Epidermal melanocyte (primary cell): ENCODE results near the gene PDS5B.
"Not testable (repeated sequence)": the region's sequence is repeated elsewhere in the genome, so short reads cannot be mapped to it uniquely, and the experiment has no call there.

Source experiments
- DNase-seq: peaks from one replicate; pipeline ENCODE4 v3.0.0; 2011; ENCODE audit warnings: low spot score; ENCODE audit not compliant: insufficient read length

Gene PDS5B

GRCh38 chr13:32645854-32646253 lies 59.6 kb downstream of the PDS5B start:
- DNase-seq, result no peak

DNA sequence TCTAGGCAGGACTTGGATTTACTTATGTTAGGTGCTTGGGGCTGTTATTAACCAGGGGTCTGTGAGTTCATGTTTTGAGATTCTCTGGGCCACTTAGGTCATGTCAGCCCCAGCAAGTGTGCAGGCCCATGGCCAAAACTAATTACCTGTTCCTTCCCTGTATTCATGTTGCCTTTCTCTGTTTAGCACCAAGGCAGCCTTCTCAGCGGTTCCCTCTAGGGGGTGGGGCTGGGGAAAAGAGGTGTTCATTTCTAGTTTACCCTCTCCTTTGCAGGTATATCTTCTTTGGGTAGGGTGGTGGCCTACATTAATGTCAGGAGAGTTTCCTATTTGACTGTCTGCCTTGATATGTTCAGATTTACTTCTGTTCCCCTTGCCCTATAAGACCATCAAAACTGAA lies 61.7 kb downstream of the PDS5B start:
- no peak for DNase-seq

- no peak for DNase-seq
Observed at GRCh38 chr13:32650705-32651311, 64.6 kb downstream of the PDS5B start.

GRCh38 chr13:32657309-32657708 lies 71.1 kb downstream of the PDS5B start:
- DNase-seq, result no peak

DNA sequence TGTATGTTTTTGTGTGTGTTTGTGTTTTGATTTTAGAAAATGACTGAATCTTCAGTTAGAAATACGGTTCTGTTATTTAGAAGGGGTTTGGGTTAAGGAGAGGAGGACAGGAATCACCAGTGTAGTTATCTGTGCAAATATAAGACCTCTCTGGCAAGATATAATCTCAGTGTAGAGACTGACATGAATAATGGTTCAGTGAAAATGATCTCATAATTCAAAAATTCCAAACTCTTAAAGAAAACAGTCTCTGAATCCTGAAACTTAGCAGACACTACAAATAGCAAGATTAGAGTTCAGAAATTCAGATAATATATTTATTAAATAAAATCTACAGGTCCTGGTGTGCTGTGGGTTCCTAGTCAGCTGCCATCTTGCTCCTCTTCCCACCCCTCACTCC lies 73.5 kb downstream of the PDS5B start:
- no peak for DNase-seq

GRCh38 chr13:32660227-32660626 lies 74.0 kb downstream of the PDS5B start:
- DNase-seq, result no peak

- DNase-seq, result no peak
Observed at GRCh38 chr13:32661685-32662084, 75.4 kb downstream of the PDS5B start.

GRCh38 chr13:32663660-32664059 lies 77.4 kb downstream of the PDS5B start:
- DNase-seq, result no peak

DNA sequence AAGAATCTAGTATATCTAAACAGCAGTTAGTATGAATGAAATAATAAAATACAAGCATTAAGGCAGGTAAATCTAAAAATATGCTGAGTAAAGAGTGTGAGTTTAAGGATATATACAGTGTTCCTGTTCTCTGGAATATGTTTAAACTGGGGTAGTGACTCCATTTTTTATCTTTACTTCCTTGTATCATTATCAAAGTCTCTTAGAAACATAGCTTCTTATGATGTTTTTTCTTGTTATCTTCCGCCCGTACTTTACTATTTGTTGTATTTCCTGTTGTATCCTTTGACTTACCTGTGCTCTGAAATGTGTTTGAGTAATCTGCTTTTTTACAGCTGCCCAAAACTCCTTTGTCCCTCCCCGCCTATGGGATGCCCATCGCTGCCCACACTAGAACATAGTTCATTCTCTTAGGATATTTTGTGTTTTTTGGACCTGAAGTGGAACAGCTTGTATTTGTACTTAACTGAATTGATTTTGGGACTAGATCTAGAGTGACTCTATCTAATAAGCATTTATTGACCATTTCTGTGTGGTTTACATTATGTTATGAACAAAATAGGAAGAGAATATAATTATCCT lies 80.8 kb downstream of the PDS5B start:
- DNase-seq, result no peak

GRCh38 chr13:32669030-32669646 lies 82.9 kb downstream of the PDS5B start:
- no peak for DNase-seq

GRCh38 chr13:32674503-32674902 lies 88.3 kb downstream of the PDS5B start:
- no peak for DNase-seq

- DNase-seq, result no peak
Observed at GRCh38 chr13:32676242-32676641, 90.0 kb downstream of the PDS5B start.

DNA sequence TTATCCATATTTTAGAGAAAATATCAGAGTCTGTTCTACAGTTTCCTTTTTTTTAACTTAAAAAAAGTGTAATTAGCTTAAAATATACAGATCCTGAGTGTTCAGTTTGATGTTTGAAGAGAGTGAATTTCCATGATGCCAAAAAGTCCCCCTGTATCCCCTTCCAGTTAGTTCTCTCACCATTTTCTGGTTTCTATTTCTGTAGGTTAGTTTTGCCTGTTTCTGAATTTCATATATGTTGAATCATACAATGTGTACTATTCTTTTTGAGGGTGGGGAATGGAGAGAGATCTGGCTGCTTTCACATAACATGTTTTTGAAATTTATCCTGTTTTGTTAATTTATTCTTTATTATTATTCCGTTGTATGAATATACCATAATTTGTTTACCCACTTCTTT lies 95.9 kb downstream of the PDS5B start:
- DNase-seq, result no peak

GRCh38 chr13:32682740-32683139 lies 96.5 kb downstream of the PDS5B start:
- DNase-seq, result no peak

DNA sequence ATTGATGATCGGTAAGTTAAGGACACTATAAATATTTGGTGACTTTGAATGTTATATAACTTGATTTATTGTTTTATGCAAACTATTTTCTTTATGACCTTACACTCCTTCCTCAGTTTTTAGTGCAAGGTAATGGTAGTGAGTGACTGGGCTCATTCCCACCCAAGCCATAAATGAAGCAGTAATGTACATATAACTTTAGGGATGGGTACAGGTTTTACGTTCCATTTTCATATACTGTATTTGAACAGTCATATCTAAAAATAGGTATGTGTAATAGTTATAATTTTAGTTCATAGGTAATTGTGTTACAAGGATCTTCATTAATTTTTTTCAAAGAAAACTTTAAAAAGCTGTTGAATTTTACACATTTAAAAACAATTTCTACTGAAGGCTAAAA lies 101.0 kb downstream of the PDS5B start:
- no peak for DNase-seq

DNA sequence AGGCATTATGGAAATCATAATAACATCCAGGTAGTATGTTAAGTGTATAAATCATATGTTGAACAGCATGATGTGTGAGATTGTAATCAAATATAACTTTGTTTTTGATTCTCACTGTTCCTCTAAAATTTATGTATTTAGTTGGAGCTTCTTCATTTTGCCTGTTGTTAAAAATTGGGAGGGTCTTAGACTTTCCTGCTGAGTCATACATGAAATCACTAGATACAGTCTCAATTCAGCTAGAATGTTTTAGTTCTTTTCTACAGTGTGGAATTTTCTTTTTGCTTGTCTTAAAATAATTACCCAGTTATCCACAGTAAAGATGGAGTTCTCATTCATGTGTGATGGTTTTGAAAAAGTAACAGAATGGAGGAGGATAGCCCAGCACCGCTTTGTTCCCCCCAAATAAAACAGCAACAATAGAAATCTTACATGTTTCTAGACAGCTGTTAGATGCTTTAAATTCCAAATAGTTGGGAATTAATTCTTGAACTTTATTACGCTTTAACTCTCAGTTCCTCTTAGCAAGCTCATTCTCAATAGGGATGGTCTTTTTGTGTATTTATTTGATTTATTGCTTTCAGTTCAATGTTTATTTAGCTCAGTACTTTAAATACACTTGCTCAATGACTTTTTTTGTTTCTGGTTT lies 109.5 kb downstream of the PDS5B start:
- no peak for DNase-seq

DNA sequence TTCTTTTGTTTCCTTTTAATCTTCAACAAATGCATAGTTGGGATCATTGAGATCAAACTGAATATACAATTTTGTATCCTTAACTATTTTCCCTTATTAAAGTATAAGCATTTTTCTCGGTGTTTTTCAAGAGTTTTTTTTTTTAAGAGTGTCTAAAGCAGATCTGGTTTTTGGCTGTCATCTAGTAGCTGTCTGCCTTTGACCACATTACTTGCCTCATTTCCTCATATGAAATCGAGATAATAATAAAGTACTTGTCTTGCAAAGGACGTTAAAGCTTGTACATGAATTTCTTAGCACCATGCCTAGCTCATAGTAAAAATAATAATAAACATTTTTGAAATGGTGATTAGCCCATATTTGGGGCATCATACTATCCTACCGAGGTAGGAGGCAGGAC lies 121.2 kb downstream of the PDS5B start:
- no peak for DNase-seq

DNA sequence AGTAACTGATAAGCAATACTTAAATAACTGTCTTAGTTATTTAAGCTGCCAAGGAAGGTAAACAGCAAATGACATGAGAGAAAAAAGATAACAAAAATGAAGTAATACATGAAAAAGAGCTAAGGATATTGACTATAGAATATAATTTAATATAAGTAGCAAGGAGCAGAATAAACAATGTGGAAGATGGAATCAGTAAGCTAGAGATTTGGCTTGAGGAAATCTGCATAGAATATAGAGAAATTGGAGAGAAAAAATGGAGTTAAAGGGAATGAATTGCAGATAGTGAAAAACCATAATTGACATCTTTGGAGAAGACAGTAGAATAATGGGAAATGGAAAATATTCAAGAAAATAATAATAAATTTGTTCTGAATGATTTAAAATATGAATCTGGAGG lies 127.1 kb downstream of the PDS5B start:
- no peak for DNase-seq

DNA sequence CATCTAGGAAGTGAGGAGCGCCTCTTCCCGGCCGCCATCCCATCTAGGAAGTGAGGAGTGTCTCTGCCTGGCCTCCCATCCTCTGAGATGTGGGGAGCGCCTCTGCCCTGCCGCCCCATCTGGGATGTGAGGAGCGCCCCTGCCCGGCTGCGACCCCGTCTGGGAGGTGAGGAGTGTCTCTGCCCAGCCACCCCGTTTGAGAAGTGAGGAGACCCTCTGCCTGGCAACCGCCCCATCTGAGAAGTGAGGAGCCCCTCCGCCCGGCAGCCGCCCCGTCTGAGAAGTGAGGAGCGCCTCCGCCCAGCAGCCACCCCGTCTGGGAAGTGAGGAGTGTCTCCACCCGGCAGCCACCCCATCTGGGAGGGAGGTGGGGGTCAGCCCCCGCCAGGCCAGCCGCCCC lies 129.9 kb downstream of the PDS5B start:
- not testable (repeated sequence) for DNase-seq

DNA sequence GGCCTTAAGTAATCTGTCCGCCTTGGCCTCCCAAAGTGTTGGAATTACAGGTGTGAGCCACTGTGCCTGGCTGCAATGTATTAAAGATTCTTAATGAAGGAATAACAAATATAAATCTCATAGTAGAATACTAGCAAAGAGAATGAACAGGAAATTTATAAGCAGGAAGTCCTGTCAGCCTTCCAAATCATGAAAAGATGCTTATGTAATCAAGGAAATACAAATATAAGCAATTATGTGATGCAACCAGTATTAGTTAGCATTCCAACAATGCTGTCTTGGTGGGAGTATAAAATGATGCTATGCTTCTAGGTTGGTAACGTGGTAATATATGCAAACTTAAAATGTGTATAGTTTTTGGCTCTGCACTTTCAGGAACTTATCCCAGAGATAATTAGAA lies 133.8 kb downstream of the PDS5B start:
- DNase-seq, result no peak

GRCh38 chr13:32721131-32722034 lies 135.1 kb downstream of the PDS5B start:
- DNase-seq, result not testable (repeated sequence)

DNA sequence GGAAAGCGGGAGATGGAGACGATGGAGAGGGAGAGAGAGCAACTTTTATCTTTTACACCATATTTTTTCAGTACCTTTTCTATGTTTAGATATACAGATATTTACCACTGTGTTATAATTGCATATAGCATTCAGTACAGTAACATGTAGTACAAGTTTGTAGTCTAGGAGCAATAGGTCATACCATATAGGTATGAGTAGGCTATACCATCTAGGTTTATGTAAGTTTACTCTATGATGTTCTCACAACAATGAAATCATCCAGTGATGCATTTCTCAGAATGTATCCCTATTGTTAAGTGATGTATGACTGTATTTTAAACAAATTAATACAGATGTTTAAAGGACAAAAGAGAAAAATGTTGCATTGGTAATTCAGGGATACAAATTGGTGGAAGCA lies 136.1 kb downstream of the PDS5B start:
- DNase-seq, result no peak
